Heart right ventricle (tissue), 16 donors: Measurements from ENCODE around the gene LMNA. TPM values are rescaled to one million over a fixed set of nuclear protein-coding genes. Genes with fewer than 3 reads are reported as not detected.

Experiments
- ATAC-seq, 8 donors: fragments of 200-7000 bp; cut with Tn5 transposase; one replicate each; pipeline ENCODE4 v1.9.1; 2020; ENCODE audit warnings: mild to moderate bottlenecking in 8 of 8, moderate library complexity in 8 of 8, moderate number of reproducible peaks in 1 of 8
- DNase-seq, 2 donors: peaks; one replicate each; pipeline ENCODE4 v3.0.0-alpha.2; 2020
- H3K27ac ChIP-seq, 10 donors: fragments of 200-600 bp; sonication (generic) in 2 of 10; one replicate each; pipeline versions ENCODE4 v1.5.0 to v1.8.0; 2020 to 2022; ENCODE audit warnings: mild to moderate bottlenecking in 3 of 10
- H3K27me3 ChIP-seq, 7 donors: fragments of 200-600 bp; one replicate each; pipeline ENCODE4 v1.8.0; 2021 to 2022; ENCODE audit warnings: mild to moderate bottlenecking in 2 of 7
- H3K36me3 ChIP-seq, 9 donors: fragments of 200-600 bp; sonication (generic) in 1 of 9; one replicate each; pipeline versions ENCODE4 v1.5.0 to v1.8.0; 2020 to 2022; ENCODE audit warnings: mild to moderate bottlenecking in 2 of 9
- H3K4me1 ChIP-seq, 9 donors: fragments of 200-600 bp; sonication (generic) in 1 of 9; one replicate each; pipeline versions ENCODE4 v1.5.0 to v1.8.0; 2020 to 2022; ENCODE audit warnings: mild to moderate bottlenecking in 4 of 9
- H3K4me3 ChIP-seq, 10 donors: fragments of 200-600 bp; sonication (generic) in 2 of 10; one replicate each; pipeline versions ENCODE4 v1.5.0 to v1.8.0; 2020 to 2022; ENCODE audit warnings: mild to moderate bottlenecking in 7 of 10, moderate library complexity in 2 of 10
- H3K9me3 ChIP-seq, 11 donors: fragments of 200-600 bp in 10 of 11; sonication (generic) in 2 of 11; one replicate each; pipeline versions ENCODE4 v1.5.0 to v1.8.0; 2013 to 2022; ENCODE audit warnings: mild to moderate bottlenecking in 2 of 11, control low read depth in 1 of 11, moderate library complexity in 1 of 11
- CTCF ChIP-seq, 9 donors: fragments of 200-600 bp; sonication (generic) in 2 of 9; IDR thresholded peaks; one replicate each; pipeline versions ENCODE4 v1.5.0 to v1.8.0; 2021 to 2022; ENCODE audit warnings: antibody characterized with exemption in 9 of 9, mild to moderate bottlenecking in 5 of 9, moderate library complexity in 1 of 9
- WGBS, 2 donors: extraction: QIAGEN DNeasy Blood & Tissue Kit; methylation state at CpG; one replicate each; pipeline ENCODE4 v1.1.7; 2013; ENCODE audit warnings: inconsistent platforms in 1 of 2; 5-methylcytosine and 5-hydroxymethylcytosine counted together
- intact Hi-C, 10 donors: fragments of 100-400 bp; cut with DNase I; formaldehyde crosslinking; loops; one replicate each; pipeline versions ENCODE4 v1.11.1 to v1.14.2; 2022
- polyA plus RNA-seq, 2 donors: library from polyadenylated mRNA; stranded (reverse); fragments of 200-250 nt; gene quantifications; one replicate each; pipeline ENCODE4 v1.2.3, GENCODE V29; 2013
- total RNA-seq, 10 donors: library from RNA; stranded (reverse); fragmentation: NEBNext Ultra II Directional in 3 of 10; extraction: Animal tissue kit (Norgen Biotek cat#: 25700) in 3 of 10; gene quantifications; one replicate each; pipeline versions ENCODE4 v1.2.1 to v1.2.4, GENCODE V29; 2021 to 2023
- donor health status: Arrhythmogenic right ventricular cardiomyopathy.
- donor health status: ischemic (EF 13 %, LVEDD 7.1; RV severe dilation, severe dysfunction).
- donor health status: healthy with polysubstance abuse.
- donor health status: DM: no; HTN: yes; CAD: no.
- donor health status: DM: no; HTN: no; CAD: no.
- donor health status: ischemic (EF 25% LVEDD 6.9; RV normal size, moderate dysfunction).
- donor health status: ischemic (EF 25% LVEDD 5.7; RV mildly dilated, moderate dysfunction).
- donor health status: healthy.
- donor health status: DM: yes; HTN: yes; CAD: no.
- donor health status: Ischemic cardiomyopathy.
- donor health status: ischemic (EF 35%, LVEDD 5.7; RV mildly dilated, moderate dysfunction).
- donor health status: nonischemic (EF 11% LVEDD 7.7; RV severe dilation, severe dysfunction).
- donor health status: DM: yes; HTN: yes; CAD: no.
- donor health status: PGD.
- donor health status: ischemic (EF 29% LVEDD 5.4; RV normal size, mild dysfunction).
- donor health status: nonischemic (EF 23%, LVEDD 6.1; RV moderate dilation, normal function).

The LMNA gene
- total and polyA plus RNA-seq, 12 donors = 213 to 554 (median 277) TPM

- H3K27me3 ChIP-seq = no peaks in the 10 kb centered on the region
- no peaks in the 10 kb centered on the region for H3K9me3 ChIP-seq
- H3K36me3 ChIP-seq = no peaks in the 10 kb centered on the region
- DNase-seq = no peak
- 87 to 88% methylated on average over 6 of the region's 6 CpGs for whole genome bisulfite sequencing, 2 donors
- intact Hi-C loops = no loop called here
- H3K27ac ChIP-seq = peak overlapping the region in 5 of 10 donors; percentile 25 to 98 (median 94)
- TF ChIP-seq CTCF (IDR thresholded peaks at IDR 0.05) = no peak
- ATAC-seq = no peak
- H3K4me1 ChIP-seq = peaks cover 29 to 69% (median 48%) of the 10 kb centered on the region in 9 donors
- no peak overlapping the region for H3K4me3 ChIP-seq
Measured at GRCh38 chr1:156108664-156109241, 5.8 kb upstream of the LMNA start.

- peaks cover 19 to 61% (median 40%) of the 10 kb centered on the region in 9 donors for H3K4me1 ChIP-seq
- H3K4me3 ChIP-seq = no peak overlapping the region
- TF ChIP-seq CTCF (IDR thresholded peaks at IDR 0.05) = no peak
- intact Hi-C loops = no loop called here
- H3K36me3 ChIP-seq = peaks cover 0 to 4% (median 0%) of the 10 kb centered on the region in 9 donors
- 94% methylated on average over 2 of the region's 2 CpGs for WGBS, 2 donors
- H3K27me3 ChIP-seq = peaks cover 0 to 7% (median 0%) of the 10 kb centered on the region in 7 donors
- no peaks in the 10 kb centered on the region for H3K9me3 ChIP-seq
- no peak overlapping the region for H3K27ac ChIP-seq
- DNase-seq = no peak
- ATAC-seq = no peak
Measured at GRCh38 chr1:156110252-156110651, 4.3 kb upstream of the LMNA start.

- WGBS, 2 donors = 69 to 78% methylated on average over 4 of the region's 4 CpGs
Measured at GRCh38 chr1:156111355-156111962, 3.1 kb upstream of the LMNA start.

More at GRCh38 chr1:156111355-156111962, 3.1 kb upstream of the LMNA start:
- no peaks in the 10 kb centered on the region for H3K9me3 ChIP-seq
- intact Hi-C loops = no loop called here
- DNase-seq (no peak), ATAC-seq (no peak)
- peaks cover 0 to 7% (median 0%) of the 10 kb centered on the region in 7 donors for H3K27me3 ChIP-seq
- H3K4me1 ChIP-seq = peaks cover 11 to 53% (median 32%) of the 10 kb centered on the region in 9 donors
- no peak for TF ChIP-seq CTCF (IDR thresholded peaks at IDR 0.05)
- H3K36me3 ChIP-seq = peaks cover 0 to 4% (median 0%) of the 10 kb centered on the region in 9 donors
- no peak overlapping the region for H3K4me3 ChIP-seq
- H3K27ac ChIP-seq = peak overlapping the region in 4 of 10 donors; percentile 2 to 100 (median 42)
